Measurements from ENCODE around the gene CEP120.

DNA sequence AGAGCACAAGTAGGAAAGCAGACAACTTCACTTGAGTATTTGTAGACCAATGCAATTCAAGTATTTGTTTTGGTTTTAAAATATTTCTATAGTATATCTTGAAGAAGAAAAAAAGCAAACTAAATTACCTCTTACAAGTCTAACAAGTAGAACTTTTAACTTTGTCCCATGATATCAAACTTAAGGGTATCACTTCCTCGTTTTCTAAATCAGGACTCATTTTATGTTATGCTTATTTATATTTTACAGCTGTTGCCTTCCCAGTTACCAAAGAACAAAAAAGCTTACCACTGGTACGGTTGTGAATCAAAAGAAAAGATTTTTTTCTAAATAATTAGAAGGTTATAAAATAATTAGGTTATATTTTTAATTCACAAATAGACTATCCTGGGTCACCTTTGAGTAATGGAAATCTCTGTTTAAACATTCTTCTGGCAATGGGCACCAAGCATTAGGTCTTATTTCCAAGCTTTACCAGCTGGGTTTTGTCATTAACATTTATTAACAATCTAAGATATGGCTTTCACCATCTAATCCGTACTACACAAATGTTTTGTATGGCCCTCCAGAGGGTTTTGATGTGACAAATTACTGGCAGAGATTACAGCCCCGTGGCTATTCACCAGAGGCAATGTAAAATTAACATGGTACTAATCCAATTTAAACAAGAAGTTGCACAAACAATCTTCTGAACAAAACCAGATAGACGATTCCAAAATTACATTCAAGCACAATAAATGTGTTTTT lies 63.6 kb downstream of the CEP120 start:
- no peak for TF ChIP-seq POLR2A (IDR thresholded peaks at IDR 0.05; ENCODE audit: low read depth)
- no peak for TF ChIP-seq EP300 (IDR thresholded peaks at IDR 0.05)
- TF ChIP-seq, protein P1, sequence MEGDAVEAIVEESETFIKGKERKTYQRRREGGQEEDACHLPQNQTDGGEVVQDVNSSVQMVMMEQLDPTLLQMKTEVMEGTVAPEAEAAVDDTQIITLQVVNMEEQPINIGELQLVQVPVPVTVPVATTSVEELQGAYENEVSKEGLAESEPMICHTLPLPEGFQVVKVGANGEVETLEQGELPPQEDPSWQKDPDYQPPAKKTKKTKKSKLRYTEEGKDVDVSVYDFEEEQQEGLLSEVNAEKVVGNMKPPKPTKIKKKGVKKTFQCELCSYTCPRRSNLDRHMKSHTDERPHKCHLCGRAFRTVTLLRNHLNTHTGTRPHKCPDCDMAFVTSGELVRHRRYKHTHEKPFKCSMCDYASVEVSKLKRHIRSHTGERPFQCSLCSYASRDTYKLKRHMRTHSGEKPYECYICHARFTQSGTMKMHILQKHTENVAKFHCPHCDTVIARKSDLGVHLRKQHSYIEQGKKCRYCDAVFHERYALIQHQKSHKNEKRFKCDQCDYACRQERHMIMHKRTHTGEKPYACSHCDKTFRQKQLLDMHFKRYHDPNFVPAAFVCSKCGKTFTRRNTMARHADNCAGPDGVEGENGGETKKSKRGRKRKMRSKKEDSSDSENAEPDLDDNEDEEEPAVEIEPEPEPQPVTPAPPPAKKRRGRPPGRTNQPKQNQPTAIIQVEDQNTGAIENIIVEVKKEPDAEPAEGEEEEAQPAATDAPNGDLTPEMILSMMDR (IDR thresholded peaks at IDR 0.05), result no peak

Measured in esophagus muscularis mucosa (tissue), 4 donors.